HL-60 (cell line): ENCODE data around the gene LINC00632.

ENCODE experiments used
- CTCF ChIP-seq: IDR thresholded peaks from one replicate; pipeline ENCODE4 v1.5.1; 2011; ENCODE audit warnings: low read length, control low read depth, inconsistent platforms; ENCODE audit not compliant: insufficient read depth
- GABPA ChIP-seq: IDR thresholded peaks from 2 replicates; pipeline ENCODE4 v1.6.1; 2012; ENCODE audit warnings: low read depth
- POLR2AphosphoS5 ChIP-seq: IDR thresholded peaks from 2 replicates; pipeline ENCODE4 v1.6.1; 2012; ENCODE audit warnings: low read depth
- SPI1 ChIP-seq: IDR thresholded peaks from 2 replicates; pipeline ENCODE4 v1.6.1; 2012; ENCODE audit warnings: low read depth, mild to moderate bottlenecking, borderline replicate concordance

GRCh38 chrX:140815868-140816267 lies 106.3 kb downstream of the LINC00632 start:
- TF ChIP-seq CTCF (no peak), POLR2AphosphoS5 (no peak), GABPA (no peak), SPI1 (no peak)
